HL-60 (cell line): ENCODE measurements around the gene RPL22.

Experiments used
- GABPA ChIP-seq: IDR thresholded peaks from 2 replicates; pipeline ENCODE4 v1.6.1; 2012; ENCODE audit warnings: low read depth
- TF ChIP-seq, protein P1 (sequence below): IDR thresholded peaks from 2 replicates; pipeline ENCODE4 v1.6.1; 2012; ENCODE audit warnings: low read depth; ENCODE audit not compliant: insufficient replicate concordance
- TF ChIP-seq, protein P2 (sequence below): IDR thresholded peaks from one replicate; pipeline ENCODE4 v1.5.1; 2011; ENCODE audit warnings: low read length, control low read depth, inconsistent platforms; ENCODE audit not compliant: insufficient read depth

GRCh38 chr1:6224718-6225117, 25.3 kb upstream of the RPL22 start:
- TF ChIP-seq GABPA: no peak
- TF ChIP-seq, protein P1, sequence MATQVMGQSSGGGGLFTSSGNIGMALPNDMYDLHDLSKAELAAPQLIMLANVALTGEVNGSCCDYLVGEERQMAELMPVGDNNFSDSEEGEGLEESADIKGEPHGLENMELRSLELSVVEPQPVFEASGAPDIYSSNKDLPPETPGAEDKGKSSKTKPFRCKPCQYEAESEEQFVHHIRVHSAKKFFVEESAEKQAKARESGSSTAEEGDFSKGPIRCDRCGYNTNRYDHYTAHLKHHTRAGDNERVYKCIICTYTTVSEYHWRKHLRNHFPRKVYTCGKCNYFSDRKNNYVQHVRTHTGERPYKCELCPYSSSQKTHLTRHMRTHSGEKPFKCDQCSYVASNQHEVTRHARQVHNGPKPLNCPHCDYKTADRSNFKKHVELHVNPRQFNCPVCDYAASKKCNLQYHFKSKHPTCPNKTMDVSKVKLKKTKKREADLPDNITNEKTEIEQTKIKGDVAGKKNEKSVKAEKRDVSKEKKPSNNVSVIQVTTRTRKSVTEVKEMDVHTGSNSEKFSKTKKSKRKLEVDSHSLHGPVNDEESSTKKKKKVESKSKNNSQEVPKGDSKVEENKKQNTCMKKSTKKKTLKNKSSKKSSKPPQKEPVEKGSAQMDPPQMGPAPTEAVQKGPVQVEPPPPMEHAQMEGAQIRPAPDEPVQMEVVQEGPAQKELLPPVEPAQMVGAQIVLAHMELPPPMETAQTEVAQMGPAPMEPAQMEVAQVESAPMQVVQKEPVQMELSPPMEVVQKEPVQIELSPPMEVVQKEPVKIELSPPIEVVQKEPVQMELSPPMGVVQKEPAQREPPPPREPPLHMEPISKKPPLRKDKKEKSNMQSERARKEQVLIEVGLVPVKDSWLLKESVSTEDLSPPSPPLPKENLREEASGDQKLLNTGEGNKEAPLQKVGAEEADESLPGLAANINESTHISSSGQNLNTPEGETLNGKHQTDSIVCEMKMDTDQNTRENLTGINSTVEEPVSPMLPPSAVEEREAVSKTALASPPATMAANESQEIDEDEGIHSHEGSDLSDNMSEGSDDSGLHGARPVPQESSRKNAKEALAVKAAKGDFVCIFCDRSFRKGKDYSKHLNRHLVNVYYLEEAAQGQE: no peak
- TF ChIP-seq, protein P2, sequence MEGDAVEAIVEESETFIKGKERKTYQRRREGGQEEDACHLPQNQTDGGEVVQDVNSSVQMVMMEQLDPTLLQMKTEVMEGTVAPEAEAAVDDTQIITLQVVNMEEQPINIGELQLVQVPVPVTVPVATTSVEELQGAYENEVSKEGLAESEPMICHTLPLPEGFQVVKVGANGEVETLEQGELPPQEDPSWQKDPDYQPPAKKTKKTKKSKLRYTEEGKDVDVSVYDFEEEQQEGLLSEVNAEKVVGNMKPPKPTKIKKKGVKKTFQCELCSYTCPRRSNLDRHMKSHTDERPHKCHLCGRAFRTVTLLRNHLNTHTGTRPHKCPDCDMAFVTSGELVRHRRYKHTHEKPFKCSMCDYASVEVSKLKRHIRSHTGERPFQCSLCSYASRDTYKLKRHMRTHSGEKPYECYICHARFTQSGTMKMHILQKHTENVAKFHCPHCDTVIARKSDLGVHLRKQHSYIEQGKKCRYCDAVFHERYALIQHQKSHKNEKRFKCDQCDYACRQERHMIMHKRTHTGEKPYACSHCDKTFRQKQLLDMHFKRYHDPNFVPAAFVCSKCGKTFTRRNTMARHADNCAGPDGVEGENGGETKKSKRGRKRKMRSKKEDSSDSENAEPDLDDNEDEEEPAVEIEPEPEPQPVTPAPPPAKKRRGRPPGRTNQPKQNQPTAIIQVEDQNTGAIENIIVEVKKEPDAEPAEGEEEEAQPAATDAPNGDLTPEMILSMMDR: no peak
